Omental fat pad (tissue), 4 donors: ENCODE measurements around the gene AVPR2. TPM values are rescaled to one million over a fixed set of nuclear protein-coding genes. Genes with fewer than 3 reads are reported as not detected.

ENCODE experiments used
- ATAC-seq: fragments of 150-250 bp; one replicate; pipeline ENCODE4 v1.9.1; 2016; ENCODE audit warnings: mild to moderate bottlenecking, moderate library complexity; ENCODE audit not compliant: low FRiP score
- DNase-seq: peaks from one replicate; pipeline ENCODE4 v3.0.0-alpha.2; 2019; ENCODE audit warnings: low spot score
- total RNA-seq, 4 donors: library from RNA; depleted of rRNA; stranded (reverse); fragments of >200 nt; gene quantifications; one replicate each; pipeline ENCODE4 v1.1.0, GENCODE V29; 2016
- TF ChIP-seq, protein P1 (sequence below), 3 donors: fragments of 450-650 bp; IDR thresholded peaks; one replicate each; pipeline ENCODE4 v1.5.1; 2016 to 2017; ENCODE audit warnings: antibody characterized with exemption in 3 of 3, mild to moderate bottlenecking in 3 of 3, moderate library complexity in 2 of 3

Gene AVPR2
- 10 to 100 TPM in 1 of 4 donors, 1 to 10 TPM in 2, under 1 TPM in 1; 0.74 to 22.7 (median 3.6) TPM for total RNA-seq

DNA sequence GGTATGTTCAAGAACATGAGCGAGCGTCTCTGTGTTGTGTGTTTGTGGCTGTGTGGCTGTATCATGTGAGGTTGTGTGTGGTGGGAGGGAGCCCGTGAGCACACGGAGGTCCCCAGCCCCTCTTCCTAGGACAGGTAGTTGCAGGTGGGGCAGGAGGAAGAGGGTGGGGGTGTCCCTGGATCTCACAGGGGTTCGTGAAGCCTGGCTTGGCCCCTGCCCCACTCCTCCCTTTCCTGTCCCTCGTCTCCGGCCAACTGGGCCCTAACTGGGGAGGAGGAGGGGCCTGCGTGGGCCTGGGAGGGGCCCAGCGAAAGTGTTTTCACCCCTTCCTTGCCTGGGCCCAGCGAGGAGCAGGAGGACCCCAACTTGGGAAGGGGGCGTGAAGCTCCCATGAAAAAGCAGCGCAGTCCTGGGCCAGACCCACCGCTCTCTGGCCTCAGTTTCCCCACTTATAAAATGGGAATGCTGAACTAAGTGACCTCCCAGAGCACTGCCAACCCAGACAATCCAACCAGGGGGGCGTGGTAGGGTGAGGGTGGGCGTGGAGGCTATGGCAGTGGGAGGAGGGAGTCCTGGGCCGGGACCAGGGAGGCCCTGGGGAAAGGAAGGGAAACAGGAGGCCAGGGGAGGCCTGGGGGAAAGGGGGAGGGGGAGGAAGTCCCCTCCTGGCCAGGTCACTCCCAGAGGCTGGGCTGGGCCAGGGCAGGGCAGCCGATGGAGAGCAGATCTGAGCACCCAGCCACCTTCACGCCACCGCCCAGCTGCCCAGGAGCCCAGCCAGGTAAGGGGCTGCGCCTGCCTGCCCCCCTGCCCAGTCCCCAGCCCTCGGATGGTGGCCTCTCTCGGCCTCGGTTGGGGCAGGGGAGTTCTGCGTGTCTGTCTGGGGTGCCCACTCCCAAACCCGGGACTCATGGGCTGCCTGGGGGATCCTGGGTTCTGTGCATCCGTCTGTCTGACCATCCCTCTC lies at the start of gene AVPR2:
TSS of gene AVPR2 (plus strand) at position 683 of the 967 bp plus-strand sequence. CDS start 473 bp downstream, outside the sequence.
- DNase-seq: no peak
- TF ChIP-seq, protein P1, sequence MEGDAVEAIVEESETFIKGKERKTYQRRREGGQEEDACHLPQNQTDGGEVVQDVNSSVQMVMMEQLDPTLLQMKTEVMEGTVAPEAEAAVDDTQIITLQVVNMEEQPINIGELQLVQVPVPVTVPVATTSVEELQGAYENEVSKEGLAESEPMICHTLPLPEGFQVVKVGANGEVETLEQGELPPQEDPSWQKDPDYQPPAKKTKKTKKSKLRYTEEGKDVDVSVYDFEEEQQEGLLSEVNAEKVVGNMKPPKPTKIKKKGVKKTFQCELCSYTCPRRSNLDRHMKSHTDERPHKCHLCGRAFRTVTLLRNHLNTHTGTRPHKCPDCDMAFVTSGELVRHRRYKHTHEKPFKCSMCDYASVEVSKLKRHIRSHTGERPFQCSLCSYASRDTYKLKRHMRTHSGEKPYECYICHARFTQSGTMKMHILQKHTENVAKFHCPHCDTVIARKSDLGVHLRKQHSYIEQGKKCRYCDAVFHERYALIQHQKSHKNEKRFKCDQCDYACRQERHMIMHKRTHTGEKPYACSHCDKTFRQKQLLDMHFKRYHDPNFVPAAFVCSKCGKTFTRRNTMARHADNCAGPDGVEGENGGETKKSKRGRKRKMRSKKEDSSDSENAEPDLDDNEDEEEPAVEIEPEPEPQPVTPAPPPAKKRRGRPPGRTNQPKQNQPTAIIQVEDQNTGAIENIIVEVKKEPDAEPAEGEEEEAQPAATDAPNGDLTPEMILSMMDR (IDR thresholded peaks at IDR 0.05): no peak
- no peak for ATAC-seq

DNA sequence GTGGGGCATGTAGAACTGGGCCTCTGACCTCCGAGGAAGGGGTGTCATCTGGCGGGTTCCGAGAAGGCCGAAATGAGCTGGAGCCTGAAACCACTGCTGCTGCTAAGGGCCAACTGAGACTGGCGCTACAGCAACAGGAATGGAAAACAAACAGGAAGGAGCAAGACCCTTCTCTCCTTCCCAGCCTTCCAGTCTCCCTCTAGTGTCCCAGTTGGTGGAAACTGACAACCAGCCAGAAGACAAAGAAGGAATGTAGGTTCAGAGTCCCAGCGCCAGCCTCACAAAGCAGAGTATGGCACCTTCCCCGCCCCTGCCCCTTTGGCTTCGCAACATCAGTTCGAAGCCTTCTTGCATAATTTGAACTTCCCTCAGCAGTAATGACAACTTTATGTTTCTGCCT lies 49.8 kb upstream of the AVPR2 start:
- no peak for ATAC-seq
- TF ChIP-seq, protein P1 (IDR thresholded peaks at IDR 0.05): no peak
- DNase-seq: no peak

DNA sequence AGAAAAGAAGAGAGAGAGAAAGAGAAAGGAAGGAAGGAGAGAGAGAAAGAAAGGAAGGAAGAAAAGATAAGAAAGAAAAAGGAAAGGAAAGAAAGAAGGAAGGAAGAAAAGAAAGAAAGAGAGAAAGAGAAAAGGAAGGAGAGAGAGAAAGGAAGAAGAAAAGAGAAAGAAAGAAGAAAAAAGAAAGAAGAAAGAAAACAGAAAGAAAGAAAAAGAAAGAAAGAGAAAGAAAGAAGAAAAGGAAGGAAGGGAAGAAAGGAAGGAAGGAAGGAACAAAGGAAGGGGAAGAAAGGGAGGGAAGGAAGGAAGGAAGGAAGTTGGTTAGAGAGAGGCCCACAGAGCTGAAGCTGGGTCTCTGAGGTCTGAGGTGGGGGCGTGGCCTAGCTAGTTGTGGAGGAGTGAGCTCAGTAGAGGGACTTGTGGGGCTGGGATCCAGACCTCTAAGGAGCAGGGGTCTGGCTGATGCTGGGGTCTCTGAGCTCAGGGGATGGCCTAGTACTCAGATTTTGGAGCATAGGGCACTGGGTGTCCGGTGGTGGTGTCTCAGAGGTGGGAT lies 47.0 kb upstream of the AVPR2 start:
- no peak for ATAC-seq
- TF ChIP-seq, protein P1 (IDR thresholded peaks at IDR 0.05): no peak
- DNase-seq: peak; percentile 7

DNA sequence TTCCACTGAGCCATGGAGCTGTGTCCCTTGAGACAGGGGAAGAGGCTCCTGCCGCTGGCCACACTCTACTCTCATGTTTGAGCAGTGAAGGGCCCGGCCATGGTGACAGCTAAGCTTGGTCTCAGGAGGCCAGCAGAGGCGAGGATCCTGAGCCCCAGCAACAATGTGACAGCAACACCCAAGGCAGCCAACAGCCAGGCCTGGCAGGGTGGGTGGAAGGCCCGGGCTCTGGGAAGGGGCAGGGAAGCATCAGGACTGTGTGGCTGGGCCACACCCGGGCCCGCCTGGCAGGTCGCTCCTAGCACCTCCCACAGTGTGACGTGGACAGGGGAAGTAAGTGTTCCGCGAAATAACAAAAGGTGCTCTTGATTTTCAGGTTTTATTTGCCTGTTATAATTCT lies 43.3 kb upstream of the AVPR2 start:
- no peak for ATAC-seq
- DNase-seq: no peak
- TF ChIP-seq, protein P1 (IDR thresholded peaks at IDR 0.05): no peak

DNA sequence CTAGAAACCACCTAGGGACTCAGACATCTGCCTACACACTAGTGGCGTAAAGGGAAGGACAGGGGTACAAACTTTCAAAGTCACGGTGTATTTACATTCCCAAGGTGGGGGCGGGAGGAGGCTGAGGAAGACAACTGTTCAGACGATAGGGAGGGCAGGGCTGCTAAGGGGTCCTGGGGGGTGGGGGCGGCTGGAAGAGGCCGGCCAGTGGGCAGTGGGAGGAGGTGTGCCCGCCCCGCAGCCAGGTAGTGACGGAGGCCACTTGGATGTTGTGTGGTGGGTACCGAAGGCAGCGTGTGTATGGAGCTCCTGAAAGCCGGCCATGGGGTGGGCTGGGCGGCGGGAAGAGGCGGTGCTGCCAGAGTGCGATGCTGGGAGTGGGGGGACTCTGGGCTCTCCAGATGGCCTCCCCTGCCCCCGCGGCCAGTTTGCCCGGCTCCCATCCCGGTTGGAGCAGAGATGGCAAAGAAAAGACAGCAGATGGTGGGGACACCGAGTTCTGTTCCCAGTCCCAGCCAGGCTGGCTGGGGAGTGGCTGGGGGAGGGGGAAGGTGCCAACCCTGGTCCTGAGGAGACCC lies 42.7 kb upstream of the AVPR2 start:
- TF ChIP-seq, protein P1 (IDR thresholded peaks at IDR 0.05): no peak
- ATAC-seq (no peak), DNase-seq (no peak)

DNA sequence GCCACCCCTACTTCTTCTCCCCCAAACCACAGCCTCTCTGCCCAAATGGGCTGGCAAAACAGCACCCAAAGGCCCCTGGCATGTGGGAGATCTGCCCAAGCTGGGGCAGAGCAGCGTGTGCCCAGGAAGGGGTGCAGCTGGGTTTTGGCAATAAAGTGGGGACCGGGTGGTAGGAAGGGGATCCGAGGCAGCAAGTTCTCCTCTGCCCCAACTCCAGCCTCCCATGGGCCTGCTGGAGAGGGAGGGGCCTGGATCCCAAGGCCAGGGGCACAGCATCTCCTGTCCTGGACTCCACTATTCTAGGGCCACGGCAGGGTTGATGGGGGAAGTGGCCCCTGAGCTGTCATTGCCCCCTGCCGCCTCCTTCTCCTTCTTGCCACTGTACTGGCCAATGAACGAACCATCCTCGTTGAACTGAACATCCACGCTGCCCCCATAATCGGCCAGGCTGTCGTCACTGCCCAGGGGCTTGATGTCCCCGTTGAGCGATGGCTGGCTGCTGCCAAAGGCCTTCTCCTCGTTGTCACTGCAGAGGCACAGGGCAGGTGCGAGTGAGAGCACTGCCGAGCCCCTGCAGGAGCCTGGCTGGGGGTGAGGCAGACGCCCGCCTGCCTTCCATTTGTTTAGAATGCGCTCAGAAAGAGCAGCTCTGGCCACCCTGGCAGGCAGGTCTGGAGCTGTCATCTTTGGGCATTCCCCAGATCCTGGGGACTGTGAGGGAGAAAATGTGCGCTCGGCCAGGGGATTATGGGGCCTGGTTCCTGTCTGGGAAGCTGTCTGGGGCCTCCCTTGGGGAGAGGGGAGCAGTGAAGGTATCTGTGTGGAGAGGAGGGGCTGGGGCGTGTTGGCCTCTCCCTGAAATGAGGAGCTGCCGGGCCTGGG lies 41.9 kb upstream of the AVPR2 start:
- TF ChIP-seq, protein P1 (IDR thresholded peaks at IDR 0.05): no peak
- no peak for DNase-seq
- ATAC-seq: no peak
